ENCODE results near the gene TTN.
A peak's percentile ranks its signal among the peaks of the same experiment; 100 is the strongest.

The TTN gene

DNA sequence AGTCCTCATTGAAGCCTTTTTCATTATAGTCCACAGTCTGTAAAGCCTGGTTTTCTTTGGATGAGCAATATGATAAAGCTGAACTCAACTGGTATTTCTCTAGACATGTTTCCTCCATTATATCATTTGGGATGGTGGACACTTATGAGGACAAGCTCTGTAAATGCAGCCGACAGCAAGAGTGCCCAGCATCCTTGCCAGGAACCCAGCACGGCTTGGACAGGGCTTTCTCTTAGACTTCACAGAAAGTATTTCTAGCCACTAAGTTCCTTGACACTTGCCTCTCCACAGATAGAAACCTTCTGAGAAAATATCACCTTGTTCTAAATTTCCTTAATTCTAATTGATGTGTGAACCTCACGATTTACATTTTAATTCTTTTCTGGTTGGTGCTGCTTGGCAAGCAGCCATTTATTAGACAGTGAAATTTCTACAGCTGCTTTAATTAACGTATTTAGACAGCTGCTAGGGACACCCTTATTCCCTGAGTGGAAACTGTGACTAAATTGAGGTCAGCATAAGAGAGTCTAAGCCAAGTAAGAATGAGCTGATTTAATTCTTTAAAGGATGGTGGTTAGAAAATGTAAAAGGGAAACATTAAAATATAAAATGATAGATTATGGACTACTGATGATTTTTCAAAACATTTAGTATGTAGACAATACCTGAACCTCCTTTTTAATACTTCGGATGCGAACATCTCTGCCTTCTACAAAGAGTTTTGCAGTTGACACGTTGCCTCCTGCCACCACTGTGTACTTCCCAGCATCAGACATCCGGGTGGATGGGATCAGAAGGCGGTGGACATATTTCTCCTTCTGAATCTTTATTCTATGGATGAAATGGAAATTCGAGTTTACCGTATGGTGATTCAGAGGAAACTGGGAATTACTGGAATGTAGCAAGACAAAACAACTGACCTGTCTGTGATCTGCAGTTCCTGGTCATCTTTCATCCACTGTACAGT lies 39.8 kb downstream of the TTN start:
- POLR2A ChIA-PET (ENCODE audit: low non-redundant PET) = no interaction called here
- no peak for DNase-seq (ENCODE audit: low spot score)
- CTCF ChIA-PET = no interaction called here
- TF ChIP-seq, protein P1, sequence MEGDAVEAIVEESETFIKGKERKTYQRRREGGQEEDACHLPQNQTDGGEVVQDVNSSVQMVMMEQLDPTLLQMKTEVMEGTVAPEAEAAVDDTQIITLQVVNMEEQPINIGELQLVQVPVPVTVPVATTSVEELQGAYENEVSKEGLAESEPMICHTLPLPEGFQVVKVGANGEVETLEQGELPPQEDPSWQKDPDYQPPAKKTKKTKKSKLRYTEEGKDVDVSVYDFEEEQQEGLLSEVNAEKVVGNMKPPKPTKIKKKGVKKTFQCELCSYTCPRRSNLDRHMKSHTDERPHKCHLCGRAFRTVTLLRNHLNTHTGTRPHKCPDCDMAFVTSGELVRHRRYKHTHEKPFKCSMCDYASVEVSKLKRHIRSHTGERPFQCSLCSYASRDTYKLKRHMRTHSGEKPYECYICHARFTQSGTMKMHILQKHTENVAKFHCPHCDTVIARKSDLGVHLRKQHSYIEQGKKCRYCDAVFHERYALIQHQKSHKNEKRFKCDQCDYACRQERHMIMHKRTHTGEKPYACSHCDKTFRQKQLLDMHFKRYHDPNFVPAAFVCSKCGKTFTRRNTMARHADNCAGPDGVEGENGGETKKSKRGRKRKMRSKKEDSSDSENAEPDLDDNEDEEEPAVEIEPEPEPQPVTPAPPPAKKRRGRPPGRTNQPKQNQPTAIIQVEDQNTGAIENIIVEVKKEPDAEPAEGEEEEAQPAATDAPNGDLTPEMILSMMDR (conservative IDR thresholded peaks at IDR 0.05; ENCODE audit: low read depth) = no peak
- no peak overlapping the region for H3K27ac ChIP-seq

DNA sequence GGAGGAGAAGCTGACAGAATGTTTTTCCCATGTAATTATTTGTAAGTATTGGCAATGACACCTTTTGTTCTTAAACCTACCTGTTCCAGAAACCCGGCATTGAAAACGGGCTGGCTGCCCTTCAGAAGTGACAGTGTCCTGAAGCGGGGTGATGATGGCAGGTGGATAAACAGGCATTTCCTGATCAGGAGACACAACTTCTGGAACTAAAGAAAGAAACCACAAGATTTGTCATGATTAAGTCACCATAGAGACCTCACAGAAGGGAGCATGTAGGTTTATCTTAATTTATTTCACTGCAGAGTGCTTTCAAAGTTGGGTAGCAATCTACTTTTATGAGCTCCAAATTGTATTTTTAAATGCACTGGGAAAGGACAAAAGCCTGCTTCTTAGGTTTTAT lies 43.1 kb downstream of the TTN start:
- TF ChIP-seq, protein P1 (conservative IDR thresholded peaks at IDR 0.05; ENCODE audit: low read depth) = no peak
- no peak for DNase-seq (ENCODE audit: low spot score)
- POLR2A ChIA-PET (ENCODE audit: low non-redundant PET) = no interaction called here
- H3K27ac ChIP-seq = no peak overlapping the region
- CTCF ChIA-PET = interaction anchor here (0.7 kb wide), 3 partner anchors 12 to 574 kb away, joined by 3 to 5 read pairs (median 3); no protein-coding TSS in a partner anchor

DNA sequence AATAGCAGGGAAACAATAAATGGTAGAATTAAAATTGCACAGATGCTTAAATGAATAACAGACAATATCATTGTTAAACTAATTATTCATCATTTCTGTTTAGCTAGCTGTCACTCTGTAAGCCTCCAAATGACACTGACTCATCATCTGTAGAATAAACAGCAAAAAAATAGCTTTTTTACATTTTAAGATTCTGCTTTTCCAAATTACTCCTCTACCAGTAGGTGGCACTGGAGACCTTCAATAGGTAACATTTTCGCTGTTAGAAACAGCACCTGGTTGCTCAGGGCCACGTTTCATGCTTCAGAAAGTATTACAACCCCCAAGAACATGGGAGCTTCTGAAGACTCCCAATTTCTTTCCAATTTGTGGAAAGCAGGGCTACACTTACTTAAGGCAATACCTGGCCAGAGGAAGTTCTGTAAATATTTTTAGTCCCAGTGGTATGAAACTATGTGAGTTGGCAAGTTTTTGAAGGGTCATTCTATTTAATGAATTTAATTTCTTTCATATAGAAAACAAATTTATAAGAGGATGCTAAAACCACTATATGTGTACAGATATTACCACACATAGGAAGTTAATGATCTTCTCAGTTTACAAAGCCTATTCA lies 45.4 kb downstream of the TTN start:
- ChIA-PET POLR2A (ENCODE audit: low non-redundant PET) (no interaction called here), CTCF (interaction anchor here (0.6 to 1.2 kb wide), 11 partner anchors 10 to 885 kb away, joined by 3 to 7 read pairs (median 3); no protein-coding TSS in a partner anchor)
- no peak overlapping the region for H3K27ac ChIP-seq
- DNase-seq (ENCODE audit: low spot score) = peak; percentile 17
- TF ChIP-seq, protein P1 (conservative IDR thresholded peaks at IDR 0.05; ENCODE audit: low read depth) = peak; percentile 68

DNA sequence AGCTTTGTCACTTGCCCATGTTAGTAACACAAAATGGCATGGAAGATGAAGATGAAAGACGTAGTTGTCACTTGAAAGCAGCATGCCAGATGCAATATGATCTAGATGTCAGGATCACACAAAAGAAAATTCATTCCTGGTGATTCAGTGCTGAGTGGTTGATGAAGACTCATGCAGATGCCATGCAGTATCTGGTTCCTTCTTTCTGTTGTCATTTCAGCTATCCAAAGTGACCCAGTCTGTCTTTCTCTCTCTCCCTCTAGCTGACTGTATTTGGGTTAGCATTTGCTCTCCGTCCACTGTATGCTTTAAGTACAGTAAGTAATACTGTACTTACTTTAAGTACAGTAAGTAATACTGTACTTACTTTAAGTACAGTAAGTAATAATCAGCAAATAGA lies 50.4 kb downstream of the TTN start:
- peak; percentile 8 for DNase-seq (ENCODE audit: low spot score)
- CTCF ChIA-PET = no interaction called here
- POLR2A ChIA-PET (ENCODE audit: low non-redundant PET) = no interaction called here
- TF ChIP-seq, protein P1 (conservative IDR thresholded peaks at IDR 0.05; ENCODE audit: low read depth) = no peak
- no peak overlapping the region for H3K27ac ChIP-seq

DNA sequence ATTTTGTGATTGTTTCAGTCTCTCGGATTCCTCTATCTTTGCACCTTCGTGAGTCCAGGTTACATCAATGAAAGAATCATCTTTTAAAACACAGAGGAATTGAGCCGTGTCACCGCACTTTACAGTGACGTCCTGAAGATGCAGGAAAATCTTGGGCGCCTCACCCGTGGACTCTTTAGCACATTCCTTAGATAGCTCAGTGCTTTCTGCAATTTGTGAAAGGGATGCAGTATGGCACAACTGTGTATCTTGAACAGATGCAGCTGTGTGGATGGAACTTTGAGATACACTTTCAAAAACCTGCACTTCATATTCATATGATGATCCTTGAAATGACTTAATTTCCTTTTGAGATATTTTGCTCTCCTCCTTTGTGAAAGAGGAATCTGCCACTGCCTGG lies 50.9 kb downstream of the TTN start:
- H3K27ac ChIP-seq = no peak overlapping the region
- ChIA-PET POLR2A (ENCODE audit: low non-redundant PET) (no interaction called here), CTCF (no interaction called here)
- TF ChIP-seq, protein P1 (conservative IDR thresholded peaks at IDR 0.05; ENCODE audit: low read depth) = no peak
- no peak for DNase-seq (ENCODE audit: low spot score)

DNA sequence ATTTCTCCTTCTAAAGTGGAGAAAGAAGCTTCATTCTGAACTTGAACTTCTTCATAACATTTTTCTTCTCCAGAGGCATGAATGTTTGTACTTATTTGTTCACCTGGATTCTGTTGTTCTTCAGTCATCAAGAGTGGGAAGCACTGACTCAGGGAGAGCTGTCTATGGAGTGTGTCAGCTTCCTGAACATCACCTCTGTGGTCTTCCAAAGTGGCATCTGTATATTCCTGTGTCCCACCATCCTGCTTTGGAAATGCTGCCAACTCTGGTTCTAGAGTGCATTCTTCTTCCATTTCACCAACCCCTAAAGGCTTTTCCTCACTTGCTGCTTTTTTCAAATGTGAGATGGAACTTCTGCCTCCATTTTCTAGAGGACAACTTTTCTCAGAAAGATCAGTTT lies 59.5 kb downstream of the TTN start:
- POLR2A ChIA-PET (ENCODE audit: low non-redundant PET) = no interaction called here
- TF ChIP-seq, protein P1 (conservative IDR thresholded peaks at IDR 0.05; ENCODE audit: low read depth) = no peak
- no peak for DNase-seq (ENCODE audit: low spot score)
- H3K27ac ChIP-seq = no peak overlapping the region
- CTCF ChIA-PET = no interaction called here
